GM12891 (cell line): ENCODE measurements around the gene OSGIN1.

ENCODE experiments used
- DNase-seq: peaks from one replicate; pipeline ENCODE4 v3.0.0; 2011; ENCODE audit warnings: low spot score; ENCODE audit not compliant: insufficient read length
- FAIRE-seq: peaks from 2 replicates; lab custom pipeline; 2011; peaks lifted over from hg19 to GRCh38; lab: Jason Lieb, UNC
- PAX5 ChIP-seq: IDR thresholded peaks from 2 replicates; pipeline ENCODE4 v1.6.1; 2011; ENCODE audit warnings: low read length, moderate library complexity, mild to moderate bottlenecking; ENCODE audit not compliant: insufficient read depth, severe bottlenecking
- POLR2A ChIP-seq: IDR thresholded peaks from 2 replicates; pipeline ENCODE4 v1.6.1; 2011; ENCODE audit warnings: low read depth, low read length, control low read depth
- POLR2AphosphoS5 ChIP-seq: IDR thresholded peaks from 2 replicates; pipeline ENCODE4 v1.6.1; 2011; ENCODE audit warnings: low read depth, low read length, control low read depth
- POU2F2 ChIP-seq: IDR thresholded peaks from 2 replicates; pipeline ENCODE4 v1.6.1; 2011; ENCODE audit warnings: low read depth, mild to moderate bottlenecking, control low read depth, low read length, moderate library complexity
- SPI1 ChIP-seq: IDR thresholded peaks from 2 replicates; pipeline ENCODE4 v1.6.1; 2011; ENCODE audit warnings: low read depth, low read length, control low read depth
- TAF1 ChIP-seq: IDR thresholded peaks from 2 replicates; pipeline ENCODE4 v1.6.1; 2011; ENCODE audit warnings: low read depth, low read length, control low read depth

OSGIN1 gene

GRCh38 chr16:83951544-83951943, 1.5 kb upstream of the OSGIN1 start:
- FAIRE-seq (no peak), DNase-seq (no peak)
- TF ChIP-seq POU2F2, result no peak

GRCh38 chr16:83952587-83952939, 477 bp upstream of the OSGIN1 start:
- DNase-seq (no peak), FAIRE-seq (no peak)
- TF ChIP-seq SPI1, result no peak
- TF ChIP-seq PAX5, result no peak
- TF ChIP-seq POLR2AphosphoS5, result no peak

GRCh38 chr16:83953796-83954576, 946 bp downstream of the OSGIN1 start:
- FAIRE-seq, result no peak
- TF ChIP-seq TAF1 (no peak), POU2F2 (no peak), POLR2A (no peak), PAX5 (no peak), SPI1 (no peak), POLR2AphosphoS5 (no peak)
- DNase-seq, result peak; percentile 56

GRCh38 chr16:83954577-83955016, 1.6 kb downstream of the OSGIN1 start:
- DNase-seq, result no peak
- TF ChIP-seq TAF1, result no peak
- no peak for TF ChIP-seq POU2F2
- no peak for TF ChIP-seq SPI1
- TF ChIP-seq POLR2A, result no peak
- TF ChIP-seq POLR2AphosphoS5, result no peak
- TF ChIP-seq PAX5, result no peak
- FAIRE-seq, result no peak

DNA sequence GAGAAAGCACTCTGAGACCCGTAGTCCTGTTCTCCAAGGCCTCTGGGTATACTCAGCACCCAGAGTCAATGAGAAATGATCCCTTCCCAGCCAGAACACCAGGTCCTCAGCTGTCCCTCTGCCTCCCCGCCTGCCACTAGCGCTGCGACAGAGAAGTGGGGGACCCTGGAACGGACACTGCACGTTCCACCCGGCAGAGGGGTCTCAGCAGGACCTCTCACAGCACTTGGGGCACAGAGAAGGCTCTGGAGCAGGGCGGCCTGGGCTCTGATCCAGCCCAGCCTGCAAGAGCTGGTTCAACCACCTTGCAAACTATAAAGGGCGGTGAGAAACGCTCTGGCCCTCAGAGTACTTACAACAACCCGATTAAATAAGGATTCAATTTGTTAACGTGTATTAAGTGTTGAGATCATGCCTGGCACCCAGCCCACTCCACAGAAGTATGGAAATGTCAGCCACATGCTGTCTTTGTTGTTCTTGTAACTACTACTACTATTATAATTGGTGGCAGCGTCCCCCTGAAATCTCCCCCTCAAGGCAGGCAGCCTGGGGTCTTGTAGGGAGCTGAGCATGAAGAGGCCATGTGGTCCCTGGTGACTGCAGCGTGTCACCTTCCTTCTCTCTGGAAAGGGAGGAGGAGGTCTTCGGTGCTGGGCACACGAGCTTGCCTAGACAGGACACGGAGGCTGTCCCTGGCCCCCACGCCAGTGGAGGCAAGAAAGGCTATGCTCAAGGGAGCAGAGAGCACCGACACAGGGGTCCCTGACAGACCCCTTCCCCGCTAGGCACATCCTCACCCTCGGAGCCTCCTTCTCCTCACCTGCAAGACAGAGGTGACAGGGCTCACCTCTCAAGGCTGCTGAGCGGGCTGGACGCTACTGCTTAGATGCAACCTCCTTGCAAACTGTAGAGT, 2.4 kb downstream of the OSGIN1 start:
- no peak for DNase-seq
- no peak for FAIRE-seq
- no peak for TF ChIP-seq POLR2A
- TF ChIP-seq PAX5, result no peak
- no peak for TF ChIP-seq POU2F2
- no peak for TF ChIP-seq SPI1
- TF ChIP-seq TAF1, result no peak
- TF ChIP-seq POLR2AphosphoS5, result no peak

DNA sequence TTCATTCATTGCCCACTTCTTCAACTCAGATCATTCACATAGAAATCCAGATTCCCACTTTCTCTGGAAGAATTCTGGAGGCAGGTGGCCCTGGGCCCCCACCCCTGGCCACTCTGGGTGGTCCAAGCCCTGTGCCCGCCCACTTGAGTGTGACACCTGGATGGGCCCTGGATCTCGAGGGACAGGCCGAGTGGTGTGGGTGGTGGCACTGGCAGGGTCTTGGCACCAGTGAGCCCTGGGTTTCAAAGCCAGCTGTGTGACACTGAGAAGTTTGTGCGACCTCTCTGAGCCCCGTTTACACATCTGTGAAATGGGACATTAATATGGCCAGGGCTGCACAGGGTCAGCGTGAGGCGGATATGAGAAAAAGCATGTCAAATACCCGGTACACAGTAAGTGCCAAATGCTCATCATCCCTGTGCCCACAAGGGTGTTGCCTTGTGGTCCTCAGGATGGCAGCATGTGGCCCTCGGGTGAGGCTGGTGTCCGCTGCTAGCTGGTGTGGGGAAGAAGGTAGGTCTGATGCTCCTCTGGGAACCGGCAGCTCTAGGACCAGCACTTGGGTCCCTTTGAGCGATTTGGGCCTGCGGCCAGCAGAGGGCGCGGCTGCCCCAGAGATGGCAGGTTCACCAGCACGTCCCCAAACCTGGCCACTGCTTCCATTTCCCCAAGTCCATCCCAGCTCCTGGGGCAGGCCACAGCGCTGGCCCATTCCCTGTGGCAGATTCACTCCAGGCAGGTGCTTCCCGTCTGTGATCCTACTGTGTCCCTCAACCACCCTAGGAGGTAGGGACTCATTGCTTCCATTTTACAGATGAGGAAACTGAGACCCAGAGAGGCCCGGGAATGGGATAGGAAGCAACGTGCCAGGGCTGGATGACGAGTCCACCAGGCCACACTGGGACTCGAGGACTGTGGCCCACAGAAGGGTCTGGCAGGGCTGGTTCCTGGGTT, 3.6 kb downstream of the OSGIN1 start:
- TF ChIP-seq POU2F2 (peak; percentile 34; the same call in 1 of the 2 replicates), TAF1 (no peak)
- FAIRE-seq (peak; percentile 56), DNase-seq (peak; percentile 85)

DNA sequence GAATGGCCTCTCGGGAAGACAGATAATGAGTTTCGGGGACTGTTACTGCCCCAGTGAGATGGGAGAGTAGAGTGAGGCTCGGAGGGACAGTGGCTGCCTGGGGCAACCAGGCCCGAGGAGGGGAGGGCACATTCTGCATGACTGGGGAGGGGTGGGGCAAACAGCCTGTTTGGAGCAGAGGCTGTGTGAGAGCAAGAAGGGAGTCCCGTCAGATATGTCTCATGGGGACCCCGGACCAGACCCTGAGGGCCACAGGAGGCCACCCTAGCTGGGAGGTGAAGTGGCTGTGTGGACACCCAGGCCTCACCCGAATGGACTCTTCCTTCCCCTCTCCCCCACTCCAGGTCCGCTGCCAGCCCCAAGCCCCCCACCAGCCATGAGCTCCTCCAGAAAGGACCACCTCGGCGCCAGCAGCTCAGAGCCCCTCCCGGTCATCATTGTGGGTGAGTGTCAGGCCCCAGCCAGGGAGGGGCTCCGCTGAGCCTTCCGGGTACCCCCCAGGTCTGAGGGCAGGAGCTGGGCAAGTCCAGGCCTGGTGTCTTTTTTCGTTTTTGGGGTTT, 4.3 kb downstream of the OSGIN1 start:
- FAIRE-seq, result no peak

GRCh38 chr16:83958137-83958845, 5.3 kb downstream of the OSGIN1 start:
- FAIRE-seq (no peak), DNase-seq (no peak)
- TF ChIP-seq SPI1 (no peak), TAF1 (no peak), POLR2AphosphoS5 (no peak), POLR2A (no peak), POU2F2 (no peak), PAX5 (no peak)

More for the DNA sequence above, 4.3 kb downstream of the OSGIN1 start:
- no peak for DNase-seq
- TF ChIP-seq PAX5 (no peak), POLR2A (no peak), POU2F2 (no peak), TAF1 (no peak), POLR2AphosphoS5 (no peak), SPI1 (no peak)
